Heart left ventricle (tissue), 13 donors: ENCODE measurements around the gene SNRPB2.

ENCODE experiments used
- CTCF ChIP-seq, 12 donors: fragments of 200-600 bp; sonication (generic) in 4 of 12; IDR thresholded peaks; one replicate each; pipeline versions ENCODE4 v1.5.0 to v1.8.0; 2018 to 2022; ENCODE audit warnings: antibody characterized with exemption in 12 of 12, mild to moderate bottlenecking in 5 of 12
- POLR2A ChIP-seq, 2 donors: fragments of 450-650 bp; IDR thresholded peaks; one replicate each; pipeline ENCODE4 v1.6.1; 2017; ENCODE audit warnings: antibody characterized with exemption in 2 of 2, mild to moderate bottlenecking in 2 of 2, moderate library complexity in 2 of 2
- donor health status: ischemic (EF 13 %, LVEDD 7.1; RV severe dilation, severe dysfunction).
- donor health status: DM: no; HTN: yes; CAD: no.
- donor health status: DM: no; HTN: no; CAD: no.
- donor health status: ischemic (EF 25% LVEDD 6.9; RV normal size, moderate dysfunction).
- donor health status: ischemic (EF 25% LVEDD 5.7; RV mildly dilated, moderate dysfunction).
- donor health status: ischemic (EF 35%, LVEDD 5.7; RV mildly dilated, moderate dysfunction).
- donor health status: nonischemic (EF 11% LVEDD 7.7; RV severe dilation, severe dysfunction).
- donor health status: DM: yes; HTN: yes; CAD: no.
- donor health status: PGD.
- donor health status: ischemic (EF 29% LVEDD 5.4; RV normal size, mild dysfunction).
- donor health status: nonischemic (EF 23%, LVEDD 6.1; RV moderate dilation, normal function).

- TF ChIP-seq CTCF (IDR thresholded peaks at IDR 0.05) (no peak), POLR2A (IDR thresholded peaks at IDR 0.05) (no peak)
These were observed 10.7 kb downstream of the SNRPB2 start for GRCh38 chr20:16740365-16741072.
